IPS-15b (cell line): ENCODE results near the gene SCAMP4.
"Not testable (repeated sequence)": the region's sequence is repeated elsewhere in the genome, so short reads cannot be mapped to it uniquely, and the experiment has no call there.

Experiments
- H3K27me3 ChIP-seq: one replicate; pipeline ENCODE4 v1.6.1; 2013; ENCODE audit warnings: low read length; ENCODE audit not compliant: control insufficient read depth, insufficient read depth
- H3K36me3 ChIP-seq: one replicate; pipeline ENCODE4 v1.6.1; 2013; ENCODE audit warnings: low read length; ENCODE audit not compliant: control insufficient read depth, insufficient read depth
- H3K4me1 ChIP-seq: one replicate; pipeline ENCODE4 v1.6.1; 2013; ENCODE audit warnings: mild to moderate bottlenecking, low read length; ENCODE audit not compliant: control insufficient read depth, insufficient read depth
- H3K4me3 ChIP-seq: one replicate; pipeline ENCODE4 v1.5.1; 2013; ENCODE audit warnings: low read depth, low read length
- H3K9ac ChIP-seq: one replicate; pipeline ENCODE4 v1.6.1; 2013; ENCODE audit warnings: low read depth, mild to moderate bottlenecking, low read length
- H3K9me3 ChIP-seq: one replicate; pipeline ENCODE4 v1.6.1; 2013; ENCODE audit warnings: mild to moderate bottlenecking, low read length; ENCODE audit not compliant: control insufficient read depth, insufficient read depth

SCAMP4 gene

DNA sequence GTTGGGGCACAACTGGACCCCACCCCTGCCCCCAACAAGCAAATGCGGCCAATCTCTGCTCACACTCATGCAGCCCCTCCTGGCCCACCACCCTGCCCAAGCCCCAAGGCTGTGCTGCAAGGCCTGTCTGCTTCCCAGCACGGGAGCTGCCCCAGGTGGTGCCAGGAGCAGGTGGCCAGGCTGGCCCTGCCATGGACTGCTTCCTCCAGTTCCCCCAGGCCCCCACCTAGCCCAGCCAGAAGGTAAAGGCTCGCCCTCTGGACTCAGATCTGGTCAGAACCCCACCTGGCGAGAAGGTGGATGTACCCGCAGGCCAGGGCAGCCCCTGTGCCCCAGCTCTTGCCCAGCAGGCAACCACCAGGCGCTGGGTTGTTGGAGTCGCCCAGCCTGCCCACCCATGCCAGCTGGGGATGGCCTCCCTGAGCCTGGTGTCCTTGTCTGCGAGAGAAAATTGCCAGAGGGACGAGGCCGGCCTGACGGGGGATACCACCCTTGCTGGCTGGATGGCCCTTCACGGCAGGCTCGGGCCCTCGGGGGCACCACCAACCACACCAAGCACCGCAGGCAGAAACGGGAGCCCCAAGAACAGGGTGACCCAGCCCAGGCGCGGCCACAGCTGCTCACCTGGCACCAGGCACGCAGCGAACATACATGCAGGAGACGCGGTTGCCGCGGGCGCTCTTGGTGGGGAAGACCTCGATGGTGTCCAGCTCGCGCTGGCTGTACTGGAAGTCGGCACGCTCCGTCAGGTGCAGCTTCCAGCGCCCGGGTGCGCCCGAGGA, 24.4 kb upstream of the SCAMP4 start:
- Histone ChIP-seq H3K4me3 (no peak overlapping the region), H3K4me1 (peaks cover 13% of the 10 kb centered on the region), H3K27me3 (no peaks in the 10 kb centered on the region), H3K9ac (no peak overlapping the region), H3K9me3 (no peaks in the 10 kb centered on the region), H3K36me3 (peaks cover 3% of the 10 kb centered on the region)

DNA sequence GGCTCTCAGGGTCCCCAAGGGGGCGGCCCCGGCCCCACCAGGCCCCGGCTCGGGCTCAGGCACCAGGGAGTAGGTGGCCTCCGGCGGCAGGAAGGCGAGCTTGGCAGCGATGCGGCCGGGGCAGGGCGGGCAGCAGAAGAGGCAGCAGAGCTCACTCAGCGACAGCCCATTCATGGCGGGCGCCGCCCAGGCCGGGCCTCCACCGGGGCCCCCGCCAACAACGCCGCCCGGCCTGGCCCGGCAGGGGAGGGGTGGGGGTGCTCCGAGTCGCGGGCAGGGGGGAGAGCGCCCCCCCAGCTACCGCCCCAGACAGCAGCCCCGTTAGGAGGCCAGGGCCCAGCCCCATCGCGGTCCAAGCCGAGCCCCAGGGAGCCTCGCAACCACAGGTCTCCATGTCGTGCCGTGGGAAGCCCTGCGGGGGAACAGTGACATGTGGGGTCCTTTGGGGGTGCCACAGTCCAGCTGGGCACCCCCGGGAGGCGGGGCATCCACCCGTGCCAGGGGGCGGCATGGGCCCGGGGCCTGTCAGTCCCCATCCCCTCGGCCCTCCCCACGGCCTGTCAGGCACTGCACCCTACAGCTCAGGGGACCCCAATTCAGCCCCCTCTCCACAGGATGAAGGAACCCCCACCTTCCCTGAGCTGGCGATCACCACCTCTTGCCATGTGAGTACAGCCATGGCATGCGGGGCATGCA, 23.7 kb upstream of the SCAMP4 start:
- H3K9ac ChIP-seq, H3K27me3 ChIP-seq, H3K9me3 ChIP-seq, H3K4me3 ChIP-seq, H3K36me3 ChIP-seq: not testable (repeated sequence)
- peaks cover 13% of the 10 kb centered on the region for H3K4me1 ChIP-seq

DNA sequence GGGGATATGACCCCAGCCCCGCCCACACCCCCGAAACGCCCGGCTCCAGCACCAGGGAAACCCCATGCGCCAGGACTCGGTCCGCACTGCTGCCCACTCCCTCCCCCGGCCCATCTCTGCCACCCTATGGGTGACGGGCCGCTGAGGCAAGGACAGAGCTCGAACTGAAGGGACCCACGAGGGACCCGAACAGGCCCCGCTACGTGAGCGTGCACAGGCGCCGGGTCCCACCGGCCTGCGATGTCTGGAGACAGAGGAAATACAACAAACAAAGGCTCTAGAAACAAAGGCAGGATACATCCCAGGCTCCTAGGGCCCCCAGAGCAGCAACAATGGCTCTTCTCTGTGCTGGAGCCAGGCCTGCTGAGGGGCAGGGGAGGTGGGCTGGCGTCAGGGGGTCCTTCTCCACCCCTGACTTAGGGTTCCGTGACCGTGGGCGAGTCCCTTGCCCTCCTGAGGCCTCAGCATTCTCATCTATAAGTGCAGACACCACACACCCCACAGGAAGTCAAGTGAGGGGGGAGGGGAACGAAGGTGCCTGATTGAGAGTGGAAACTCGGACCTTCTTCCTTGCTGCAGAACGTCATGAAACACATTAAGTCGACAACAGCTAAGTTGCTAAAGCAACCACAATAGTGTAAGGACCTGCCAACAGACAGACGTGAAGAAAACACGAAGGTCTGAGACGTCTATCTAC, 23.0 kb upstream of the SCAMP4 start:
- Histone ChIP-seq H3K9ac (no peak overlapping the region), H3K9me3 (no peaks in the 10 kb centered on the region), H3K36me3 (peaks cover 3% of the 10 kb centered on the region), H3K4me1 (peaks cover 13% of the 10 kb centered on the region), H3K4me3 (no peak overlapping the region), H3K27me3 (no peaks in the 10 kb centered on the region)

DNA sequence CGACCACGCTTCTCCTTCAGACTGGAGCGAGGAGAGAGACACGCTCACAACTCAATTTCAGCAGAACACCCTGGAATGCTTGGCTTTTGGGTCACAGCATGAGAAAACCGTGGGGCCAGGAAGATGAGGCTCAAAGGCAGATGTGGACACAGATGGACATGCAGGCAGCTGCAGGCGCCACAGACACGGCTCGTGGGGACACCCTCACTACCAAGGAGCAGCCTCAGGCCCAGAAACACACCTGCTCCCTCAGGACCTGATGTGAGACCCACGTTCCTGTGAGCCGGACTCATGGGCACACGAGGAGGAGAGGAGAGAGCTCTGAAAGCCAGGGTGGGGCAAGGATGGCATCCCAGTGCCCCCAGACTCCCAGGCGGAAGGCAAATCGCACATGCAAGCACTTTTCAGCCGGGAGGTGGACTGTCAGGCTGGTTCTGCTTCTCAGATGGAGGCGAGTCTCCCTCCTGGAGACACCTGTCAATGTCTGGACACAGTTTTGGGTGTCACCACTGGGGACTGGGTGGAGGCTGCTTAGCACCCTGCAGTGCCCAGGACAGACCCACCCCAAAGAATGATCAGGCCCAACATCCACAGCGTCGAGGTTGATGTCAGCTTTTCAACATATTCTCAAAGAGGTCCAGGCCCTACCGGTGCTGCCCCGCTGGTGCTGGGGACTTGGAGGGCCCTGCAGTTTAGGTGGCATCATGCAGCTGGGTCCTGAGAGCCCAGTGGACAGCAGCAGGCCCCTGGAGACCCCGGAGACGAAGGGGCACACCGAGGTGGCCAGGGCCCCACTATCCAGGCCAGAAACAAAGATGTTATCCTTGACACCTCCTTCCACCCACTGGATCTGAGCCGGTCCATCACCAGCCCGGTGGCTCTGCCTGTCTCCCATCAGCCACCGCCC, 22.2 kb upstream of the SCAMP4 start:
- H3K27me3 ChIP-seq: no peaks in the 10 kb centered on the region
- H3K36me3 ChIP-seq: peaks cover 3% of the 10 kb centered on the region
- no peak overlapping the region for H3K4me3 ChIP-seq
- peaks cover 13% of the 10 kb centered on the region for H3K4me1 ChIP-seq
- no peak overlapping the region for H3K9ac ChIP-seq
- H3K9me3 ChIP-seq: no peaks in the 10 kb centered on the region

DNA sequence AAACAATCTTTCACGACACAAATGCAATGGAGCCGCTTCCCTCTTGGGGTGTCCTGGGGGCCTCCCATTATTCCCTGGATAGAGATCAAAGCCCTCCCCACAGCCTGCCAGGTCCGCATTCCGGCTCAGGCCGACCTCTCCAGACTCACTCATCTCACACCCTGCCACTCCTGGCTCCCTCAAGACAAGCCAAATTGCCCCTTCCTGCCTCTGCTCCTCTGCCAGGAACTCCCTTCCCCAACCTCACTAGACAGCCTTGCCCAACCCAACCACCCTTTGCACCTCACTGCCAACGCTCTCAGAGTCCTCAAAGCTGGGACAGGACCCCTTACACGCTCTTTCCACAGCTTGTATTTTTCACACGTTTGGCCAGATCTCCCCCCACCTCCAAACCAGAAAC, 21.4 kb upstream of the SCAMP4 start:
- H3K4me1 ChIP-seq: peaks cover 13% of the 10 kb centered on the region
- H3K9ac ChIP-seq: no peak overlapping the region
- no peaks in the 10 kb centered on the region for H3K9me3 ChIP-seq
- H3K4me3 ChIP-seq: no peak overlapping the region
- H3K27me3 ChIP-seq: no peaks in the 10 kb centered on the region
- peaks cover 3% of the 10 kb centered on the region for H3K36me3 ChIP-seq

DNA sequence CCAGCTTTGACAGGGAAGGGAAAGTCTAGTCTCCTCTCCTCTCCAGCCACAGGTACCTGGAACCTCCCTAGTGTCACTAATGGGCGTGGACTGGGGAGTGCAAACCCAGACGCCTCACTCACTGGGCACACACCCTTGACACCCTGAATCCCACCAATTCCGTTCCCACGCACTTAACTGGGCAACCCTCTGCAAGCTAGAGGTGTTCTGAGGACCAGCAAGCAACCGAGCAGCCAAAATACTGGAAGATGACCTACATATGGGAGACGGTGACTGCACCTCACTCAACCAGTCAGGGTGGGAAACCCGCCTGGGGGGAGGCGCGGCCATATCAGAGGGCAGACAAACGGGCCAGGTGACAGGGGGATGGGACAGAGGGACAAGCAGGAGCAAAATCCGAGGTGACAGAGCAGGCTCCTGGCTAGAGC, 20.9 kb upstream of the SCAMP4 start:
- Histone ChIP-seq H3K4me3 (peak overlapping the region; percentile 79), H3K4me1 (peaks cover 13% of the 10 kb centered on the region), H3K27me3 (no peaks in the 10 kb centered on the region), H3K9ac (peak overlapping the region; percentile 70), H3K9me3 (no peaks in the 10 kb centered on the region), H3K36me3 (peaks cover 3% of the 10 kb centered on the region)

DNA sequence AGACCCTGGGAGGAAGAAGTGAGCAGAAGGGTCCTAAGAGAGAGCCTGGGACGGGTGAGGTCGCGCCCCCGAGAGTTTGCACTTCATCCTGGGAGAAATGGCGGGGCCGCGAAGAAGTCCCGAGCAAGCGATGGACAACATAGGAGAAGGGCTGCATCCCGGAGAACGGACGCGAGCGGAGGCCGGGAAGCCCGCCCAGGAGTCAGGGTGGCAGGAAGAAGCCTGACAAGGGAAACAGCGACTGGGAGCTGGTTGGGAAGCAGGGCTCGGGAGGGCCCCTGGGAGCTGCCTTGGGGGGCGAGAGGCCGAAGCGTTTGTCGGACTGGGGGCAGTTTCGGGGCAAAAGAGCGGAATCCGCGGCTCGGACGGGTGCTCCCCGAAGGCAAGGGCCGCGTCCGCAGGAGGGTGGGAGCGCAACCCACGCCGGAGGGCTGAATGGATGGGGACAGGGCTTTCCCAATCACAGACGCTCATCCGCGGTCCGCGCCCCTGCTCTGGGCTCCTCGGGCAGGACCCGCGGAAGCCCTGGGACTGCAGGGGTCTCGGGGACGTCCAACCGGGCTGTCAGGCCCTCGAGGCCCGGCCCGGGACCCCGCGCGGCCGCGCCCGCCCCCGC, 20.4 kb upstream of the SCAMP4 start:
- no peaks in the 10 kb centered on the region for H3K9me3 ChIP-seq

DNA sequence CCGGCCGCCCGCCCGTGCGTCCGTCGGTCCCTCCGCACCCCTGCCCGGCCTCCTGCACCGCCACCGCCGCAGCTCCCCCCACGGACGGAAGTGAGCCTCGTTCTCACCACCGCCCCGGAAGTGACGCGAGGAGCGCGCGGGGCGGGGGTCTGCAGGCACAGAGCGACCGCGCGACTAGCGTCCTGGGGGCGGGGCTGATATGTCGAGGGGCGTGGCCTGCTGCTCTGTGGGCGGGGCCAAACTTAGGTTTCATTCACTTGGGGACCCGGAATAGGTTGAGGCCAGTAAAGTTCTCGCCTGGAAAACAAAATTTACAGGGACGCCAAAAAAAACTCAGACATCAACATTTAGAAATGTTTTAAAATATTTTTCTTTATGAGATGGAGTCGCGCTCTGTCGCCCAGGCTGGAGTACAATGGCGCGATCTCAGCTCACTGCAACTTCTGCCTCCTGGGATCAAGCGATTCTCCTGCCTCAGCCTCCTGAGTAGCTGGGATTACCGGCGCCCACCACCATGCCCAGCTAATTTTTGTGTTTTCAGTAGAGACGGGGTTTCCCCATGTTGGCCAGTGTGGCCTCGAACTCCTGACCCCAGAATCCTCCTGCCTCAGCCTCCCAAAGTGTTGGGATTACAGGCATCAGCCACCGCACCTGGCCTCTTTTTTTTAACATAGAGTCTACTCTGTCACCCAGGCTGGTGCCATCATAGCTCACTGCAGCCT, 19.6 kb upstream of the SCAMP4 start, which contains the start of gene ABHD17A:
Gene ABHD17A, minus strand, starts transcription at position 99 of the 722 bp plus-strand sequence. CDS start 3,930 bp downstream, outside the sequence.
- Histone ChIP-seq H3K4me3 (peak within 1 kb of the TSS; percentile 79), H3K9ac (peak within 1 kb of the TSS; percentile 70), H3K4me1 (peaks cover 13% of the 10 kb centered on the region)
- not testable (repeated sequence) for H3K36me3 ChIP-seq, H3K27me3 ChIP-seq, H3K9me3 ChIP-seq

More for the DNA sequence above, 20.4 kb upstream of the SCAMP4 start:
- no peaks in the 10 kb centered on the region for H3K27me3 ChIP-seq
- H3K36me3 ChIP-seq: peaks cover 3% of the 10 kb centered on the region
- peak overlapping the region; percentile 70 for H3K9ac ChIP-seq
- peaks cover 13% of the 10 kb centered on the region for H3K4me1 ChIP-seq
- H3K4me3 ChIP-seq: peak overlapping the region; percentile 79

DNA sequence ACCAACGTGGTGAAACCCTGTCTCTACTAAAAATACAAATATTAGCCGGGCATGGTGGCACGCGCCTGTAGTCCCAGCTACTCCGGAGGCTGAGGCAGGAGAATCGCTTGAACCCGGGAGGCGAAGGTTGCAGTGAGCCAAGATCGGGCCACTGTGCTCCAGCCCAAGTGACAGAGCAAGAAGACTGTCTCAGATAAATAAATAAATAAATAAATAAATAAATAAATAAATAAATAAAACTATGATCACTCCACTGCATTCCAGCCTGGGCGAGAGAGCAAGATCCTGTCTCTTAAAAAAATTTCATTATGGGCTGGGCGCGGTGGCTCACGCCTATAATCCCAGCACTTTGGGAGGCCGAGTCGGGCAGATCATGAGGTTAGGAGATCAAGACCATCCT, 18.8 kb upstream of the SCAMP4 start:
- H3K9ac ChIP-seq, H3K27me3 ChIP-seq, H3K36me3 ChIP-seq, H3K9me3 ChIP-seq, H3K4me3 ChIP-seq: not testable (repeated sequence)
- H3K4me1 ChIP-seq: peaks cover 13% of the 10 kb centered on the region

DNA sequence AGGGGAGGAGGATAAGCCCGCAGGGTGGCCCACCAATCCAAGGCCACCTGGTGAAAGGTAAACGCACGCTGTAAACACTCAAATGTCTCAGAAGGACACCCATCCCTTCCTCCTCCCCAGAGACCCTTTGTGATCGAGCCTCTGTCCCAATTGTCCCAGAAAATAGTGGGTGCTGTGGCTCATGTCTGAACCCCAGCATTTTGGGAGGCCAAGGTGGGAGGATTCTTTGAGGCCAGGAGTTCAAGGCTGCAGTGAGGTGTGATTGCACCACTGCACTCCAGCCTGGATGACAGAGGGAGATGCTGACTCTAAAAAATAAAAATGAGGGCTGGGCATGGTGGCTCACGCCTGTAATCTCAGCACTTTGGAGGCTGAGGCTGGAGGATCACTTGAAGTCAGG, 16.8 kb upstream of the SCAMP4 start:
- peaks cover 7% of the 10 kb centered on the region for H3K4me1 ChIP-seq
- no peak overlapping the region for H3K9ac ChIP-seq
- H3K36me3 ChIP-seq: no peaks in the 10 kb centered on the region
- no peak overlapping the region for H3K4me3 ChIP-seq
- no peaks in the 10 kb centered on the region for H3K9me3 ChIP-seq
- H3K27me3 ChIP-seq: no peaks in the 10 kb centered on the region
